AG04450 (cell line): ENCODE data around the gene LARGE2. TPM values are rescaled to one million over a fixed set of nuclear protein-coding genes. Genes with fewer than 3 reads are reported as not detected.
A peak's percentile ranks its signal among the peaks of the same experiment; 100 is the strongest.

Experiments used
- CTCF ChIA-PET: fragments of 300-600, 350-600 bp; formaldehyde crosslinking; extraction: SDS; loops from one replicate; lab custom pipeline; 2022; ENCODE audit warnings: antibody characterized with exemption, inconsistent platforms; lab: Charles Lee
- POLR2A ChIA-PET: fragments of 350-600 bp; formaldehyde crosslinking; extraction: SDS; loops from one replicate; lab custom pipeline; 2021; ENCODE audit warnings: antibody characterized with exemption, inconsistent platforms; lab: Yijun Ruan, JAX
- DNase-seq: peaks from one replicate; pipeline ENCODE4 v3.0.0-alpha.2; 2011; ENCODE audit warnings: low read depth, low spot score
- H3K27ac ChIP-seq: one replicate; pipeline ENCODE4 v1.5.1; 2012; ENCODE audit warnings: low read depth, low read length, control low read depth
- H3K27me3 ChIP-seq: one replicate; pipeline ENCODE4 v1.6.0; 2012; ENCODE audit warnings: low read length; ENCODE audit not compliant: control insufficient read depth, insufficient read depth
- H3K4me3 ChIP-seq: 2 replicates; pipeline ENCODE4 v1.5.1; 2011; ENCODE audit warnings: mild to moderate bottlenecking, low read depth, low read length, control low read depth
- H3K9me3 ChIP-seq: 2 replicates; pipeline ENCODE4 v1.5.1; 2012; ENCODE audit warnings: low read length; ENCODE audit not compliant: control insufficient read depth, insufficient read depth
- polyA plus RNA-seq: library from polyadenylated mRNA; depleted of rRNA; stranded (reverse); fragments of >200 nt; gene quantifications from 2 replicates; pipeline ENCODE4 v1.2.3, GENCODE V29; 2011
- TF ChIP-seq, protein P1 (sequence below): IDR thresholded peaks from 2 replicates; pipeline ENCODE4 v1.5.1; 2011; ENCODE audit warnings: low read depth, low read length, control low read depth, inconsistent platforms

The LARGE2 gene
- polyA plus RNA-seq, 1 experiment = not detected

GRCh38 chr11:45895553-45896259 is 26.8 kb upstream of the LARGE2 start:
- ChIA-PET POLR2A (no interaction called here), CTCF (interaction anchor here (1.0 to 1.4 kb wide), 2 partner anchors 23 to 53 kb away, joined by 4 to 6 read pairs; no protein-coding TSS in a partner anchor)
- TF ChIP-seq, protein P1, sequence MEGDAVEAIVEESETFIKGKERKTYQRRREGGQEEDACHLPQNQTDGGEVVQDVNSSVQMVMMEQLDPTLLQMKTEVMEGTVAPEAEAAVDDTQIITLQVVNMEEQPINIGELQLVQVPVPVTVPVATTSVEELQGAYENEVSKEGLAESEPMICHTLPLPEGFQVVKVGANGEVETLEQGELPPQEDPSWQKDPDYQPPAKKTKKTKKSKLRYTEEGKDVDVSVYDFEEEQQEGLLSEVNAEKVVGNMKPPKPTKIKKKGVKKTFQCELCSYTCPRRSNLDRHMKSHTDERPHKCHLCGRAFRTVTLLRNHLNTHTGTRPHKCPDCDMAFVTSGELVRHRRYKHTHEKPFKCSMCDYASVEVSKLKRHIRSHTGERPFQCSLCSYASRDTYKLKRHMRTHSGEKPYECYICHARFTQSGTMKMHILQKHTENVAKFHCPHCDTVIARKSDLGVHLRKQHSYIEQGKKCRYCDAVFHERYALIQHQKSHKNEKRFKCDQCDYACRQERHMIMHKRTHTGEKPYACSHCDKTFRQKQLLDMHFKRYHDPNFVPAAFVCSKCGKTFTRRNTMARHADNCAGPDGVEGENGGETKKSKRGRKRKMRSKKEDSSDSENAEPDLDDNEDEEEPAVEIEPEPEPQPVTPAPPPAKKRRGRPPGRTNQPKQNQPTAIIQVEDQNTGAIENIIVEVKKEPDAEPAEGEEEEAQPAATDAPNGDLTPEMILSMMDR = no peak
- Histone ChIP-seq H3K27ac (no peak overlapping the region), H3K4me3 (no peak overlapping the region), H3K27me3 (peaks cover 26% of the 10 kb centered on the region), H3K9me3 (no peaks in the 10 kb centered on the region; the same call in 1 of the 2 replicates)
- no peak for DNase-seq

GRCh38 chr11:45896422-45896984 is 26.0 kb upstream of the LARGE2 start:
- TF ChIP-seq, protein P1 = no peak
- no peak overlapping the region for H3K27ac ChIP-seq
- POLR2A ChIA-PET = no interaction called here
- peaks cover 21% of the 10 kb centered on the region for H3K27me3 ChIP-seq
- H3K4me3 ChIP-seq = no peak overlapping the region
- no peaks in the 10 kb centered on the region for H3K9me3 ChIP-seq
- CTCF ChIA-PET = interaction anchor here (1.0 to 1.4 kb wide), 2 partner anchors 24 to 54 kb away, joined by 4 to 6 read pairs; no protein-coding TSS in a partner anchor
- no peak for DNase-seq

GRCh38 chr11:45897556-45897955 is 24.9 kb upstream of the LARGE2 start:
- TF ChIP-seq, protein P1 = no peak
- DNase-seq = no peak
- CTCF ChIA-PET = interaction anchor here (0.5 kb wide), 1 partner anchor 38 kb away, joined by 7 read pairs; no protein-coding TSS in a partner anchor

DNA sequence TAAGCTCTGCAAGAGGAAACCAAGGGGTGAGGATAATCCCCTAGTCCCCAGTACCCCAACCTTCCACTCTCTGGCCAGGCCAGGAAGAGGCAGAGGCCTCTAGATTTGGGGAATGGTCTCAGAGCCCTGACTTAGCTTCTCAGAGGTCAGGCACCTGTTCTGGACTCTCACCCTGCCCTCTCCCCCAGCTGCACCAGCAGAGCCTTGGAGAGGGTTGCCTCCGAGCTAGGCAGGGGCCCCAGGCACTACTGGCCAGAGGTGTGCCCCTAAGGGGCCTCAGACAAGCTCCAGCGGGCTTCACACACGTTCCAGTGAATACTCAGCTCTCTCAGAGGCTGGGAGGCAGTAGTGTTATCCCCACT is 23.4 kb upstream of the LARGE2 start:
- POLR2A ChIA-PET = no interaction called here
- Histone ChIP-seq H3K9me3 (no peaks in the 10 kb centered on the region; the same call in 1 of the 2 replicates), H3K27me3 (peaks cover 12% of the 10 kb centered on the region), H3K4me3 (peak overlapping the region; percentile 63; the same call in 1 of the 2 replicates), H3K27ac (no peak overlapping the region)
- CTCF ChIA-PET = interaction anchor here (0.9 to 2.0 kb wide), 3 partner anchors 24 to 128 kb away, joined by 3 to 12 read pairs (median 3); no protein-coding TSS in a partner anchor
- no peak for DNase-seq
- TF ChIP-seq, protein P1 = no peak

More at GRCh38 chr11:45897556-45897955, 24.9 kb upstream of the LARGE2 start:
- H3K27ac ChIP-seq = no peak overlapping the region
- POLR2A ChIA-PET = no interaction called here
- H3K9me3 ChIP-seq = no peaks in the 10 kb centered on the region; the same call in 1 of the 2 replicates
- no peak overlapping the region for H3K4me3 ChIP-seq
- H3K27me3 ChIP-seq = peaks cover 21% of the 10 kb centered on the region
